Measurements from ENCODE around the gene TNFRSF12A. TPM values are rescaled to one million over a fixed set of nuclear protein-coding genes. Genes with fewer than 3 reads are reported as not detected.
"Not testable (repeated sequence)": the region's sequence is repeated elsewhere in the genome, so short reads cannot be mapped to it uniquely, and the experiment has no call there.

TNFRSF12A gene
- total and polyA plus RNA-seq, 10 of the 15 experiments (the other 5 are each of a cell fraction or from before 2014, with no cell fraction given), result 0.35 to 1.7 (median 1.2) TPM; not detected in 2

GRCh38 chr16:3054965-3055733, 35.0 kb downstream of the TNFRSF12A start:
- in situ Hi-C loops (cut with MboI) (no loop called here), intact Hi-C loops (cut with micrococcal nuclease; ENCODE audit: unreplicated experiment) (no loop called here)
- TF ChIP-seq CREB1 (IDR thresholded peaks at IDR 0.05; ENCODE audit: low read depth), result peak; percentile 82
- no peak for TF ChIP-seq ZNF217 (IDR thresholded peaks at IDR 0.05)
- TF ChIP-seq CREM (IDR thresholded peaks at IDR 0.05; ENCODE audit: low read depth), result peak; percentile 42; the same call in 1 of the 2 replicates
- TF ChIP-seq GABPA (IDR thresholded peaks at IDR 0.05; ENCODE audit: low read depth), result peak; percentile 71; the same call in 1 of the 2 replicates
- ChIA-PET POLR2A (no interaction called here), RAD21 (ENCODE audit: unreplicated experiment) (no interaction called here), CTCF (interaction anchor here (1.1 to 1.7 kb wide), 2 partner anchors 23 to 51 kb away, joined by 4 read pairs; no protein-coding TSS in a partner anchor), SMC1A (ENCODE audit: uncharacterized antibody, unreplicated experiment) (interaction anchor here (1.7 kb wide), 1 partner anchor 23 kb away, joined by 5 read pairs; no protein-coding TSS in a partner anchor)
- H3K36me3 ChIP-seq (ENCODE audit: control insufficient read depth in 2 of 2, insufficient read depth in 2 of 2, low read length in 1 of 2), result no peaks in the 10 kb centered on the region
- no TSS peak for BruUV-seq (replicated peaks)
- no peak overlapping the region for H2AFZ ChIP-seq (ENCODE audit: control insufficient read depth, low read depth, low read length)
- no peak overlapping the region for H3K27ac ChIP-seq (ENCODE audit: control insufficient read depth, insufficient read depth)
- 48% methylated on average over 17 of the region's 17 CpGs for WGBS (ENCODE audit: insufficient coverage, insufficient replicate concordance, low lambda C conversion rate, missing lambda C conversion rate)
- peaks cover 16% of the 10 kb centered on the region for H3K4me1 ChIP-seq (ENCODE audit: control insufficient read depth, insufficient read depth, low read length)
- H3K9ac ChIP-seq (ENCODE audit: control insufficient read depth, insufficient read depth, low read length), result no peak overlapping the region
- 0 out of 2 replicates have a peak overlapping the region, but pooled peaks have one; percentile 9 for H3K4me2 ChIP-seq (ENCODE audit: control insufficient read depth, insufficient read depth)
- H4K20me1 ChIP-seq (ENCODE audit: control insufficient read depth, insufficient read depth), result no peaks in the 10 kb centered on the region
- DNase-seq (ENCODE audit: low read depth, low spot score) (no peak), FAIRE-seq (no peak), ATAC-seq (no peak)
- no peak overlapping the region for H3K4me3 ChIP-seq
- H3K79me2 ChIP-seq (ENCODE audit: control insufficient read depth, insufficient read depth, low read length), result no peaks in the 10 kb centered on the region
- H3K27me3 ChIP-seq (replicated peaks in 1 of 2; ENCODE audit: control insufficient read depth in 2 of 2, insufficient read depth in 2 of 2, low read length in 1 of 2), result no peaks in the 10 kb centered on the region
- H3K9me3 ChIP-seq (replicated peaks; ENCODE audit: control insufficient read depth, insufficient read depth, low read length), result no peaks in the 10 kb centered on the region

GRCh38 chr16:3055734-3056115, 35.6 kb downstream of the TNFRSF12A start:
- ATAC-seq; H3K36me3 ChIP-seq (ENCODE audit: control insufficient read depth in 2 of 2, insufficient read depth in 2 of 2, low read length in 1 of 2); in situ Hi-C loops (cut with MboI); H2AFZ ChIP-seq (ENCODE audit: control insufficient read depth, low read depth, low read length); H3K9me3 ChIP-seq (replicated peaks; ENCODE audit: control insufficient read depth, insufficient read depth, low read length); H3K9ac ChIP-seq (ENCODE audit: control insufficient read depth, insufficient read depth, low read length); BruUV-seq (replicated peaks); H3K4me3 ChIP-seq; POLR2A ChIA-PET; H3K27ac ChIP-seq (ENCODE audit: control insufficient read depth, insufficient read depth); intact Hi-C loops (cut with micrococcal nuclease; ENCODE audit: unreplicated experiment); FAIRE-seq; DNase-seq (ENCODE audit: low read depth, low spot score); H3K27me3 ChIP-seq (replicated peaks in 1 of 2; ENCODE audit: control insufficient read depth in 2 of 2, insufficient read depth in 2 of 2, low read length in 1 of 2); H3K79me2 ChIP-seq (ENCODE audit: control insufficient read depth, insufficient read depth, low read length); H4K20me1 ChIP-seq (ENCODE audit: control insufficient read depth, insufficient read depth): not testable (repeated sequence)
- 0 out of 2 replicates have a peak overlapping the region, but pooled peaks have one; percentile 9 for H3K4me2 ChIP-seq (ENCODE audit: control insufficient read depth, insufficient read depth)
- ChIA-PET CTCF (interaction anchor here (1.7 kb wide), 2 partner anchors 24 to 52 kb away, joined by 4 to 5 read pairs; no protein-coding TSS in a partner anchor), SMC1A (ENCODE audit: uncharacterized antibody, unreplicated experiment) (interaction anchor here (1.7 kb wide), 1 partner anchor 23 kb away, joined by 5 read pairs; no protein-coding TSS in a partner anchor), RAD21 (ENCODE audit: unreplicated experiment) (interaction anchor here (1.0 kb wide), 1 partner anchor 74 kb away, joined by 3 read pairs; no protein-coding TSS in a partner anchor)
- 90% methylated on average over 9 of the region's 9 CpGs for WGBS (ENCODE audit: insufficient coverage, insufficient replicate concordance, low lambda C conversion rate, missing lambda C conversion rate)
- peaks cover 16% of the 10 kb centered on the region for H3K4me1 ChIP-seq (ENCODE audit: control insufficient read depth, insufficient read depth, low read length)
